HG03097 (cell line): Measurements from ENCODE around the gene DPP6.
"Not testable (repeated sequence)": the region's sequence is repeated elsewhere in the genome, so short reads cannot be mapped to it uniquely, and the experiment has no call there.

ENCODE experiments used
- ATAC-seq: cut with Tn5 transposase; IDR thresholded peaks from one replicate; pipeline ENCODE4 v1.9.1; 2021; ENCODE audit not compliant: unreplicated experiment, low FRiP score

DPP6 gene

DNA sequence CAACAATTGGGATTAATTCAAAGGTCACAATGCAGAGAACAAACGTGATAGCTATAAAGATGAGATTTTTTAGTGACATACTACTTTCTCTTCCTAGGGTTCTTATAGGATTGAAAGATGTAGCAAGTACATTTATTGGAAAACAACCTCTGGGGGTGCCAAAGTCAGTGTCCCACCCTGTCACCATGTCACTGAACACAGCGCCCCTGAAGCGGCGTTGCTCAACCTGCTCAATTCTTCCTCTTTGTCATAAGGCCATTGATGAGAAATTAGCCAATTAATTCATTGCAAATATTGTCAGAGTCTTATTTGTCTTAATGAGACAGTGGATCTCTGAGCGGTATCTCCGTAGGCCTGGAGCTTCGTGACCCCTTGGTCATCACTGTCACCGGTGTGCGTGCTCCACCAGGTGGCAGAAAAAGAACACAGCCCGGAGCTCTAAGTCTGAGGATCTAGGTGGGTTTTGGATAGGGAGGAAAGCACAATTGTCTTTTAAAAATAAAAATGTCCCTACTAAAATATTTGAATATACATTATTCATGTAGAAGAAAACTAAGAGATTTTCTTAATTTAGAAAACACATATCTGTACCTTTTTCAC is 588.2 kb downstream of the DPP6 start:
- no peak for ATAC-seq

GRCh38 chr7:154640917-154641316 is 588.7 kb downstream of the DPP6 start:
- ATAC-seq, result no peak

DNA sequence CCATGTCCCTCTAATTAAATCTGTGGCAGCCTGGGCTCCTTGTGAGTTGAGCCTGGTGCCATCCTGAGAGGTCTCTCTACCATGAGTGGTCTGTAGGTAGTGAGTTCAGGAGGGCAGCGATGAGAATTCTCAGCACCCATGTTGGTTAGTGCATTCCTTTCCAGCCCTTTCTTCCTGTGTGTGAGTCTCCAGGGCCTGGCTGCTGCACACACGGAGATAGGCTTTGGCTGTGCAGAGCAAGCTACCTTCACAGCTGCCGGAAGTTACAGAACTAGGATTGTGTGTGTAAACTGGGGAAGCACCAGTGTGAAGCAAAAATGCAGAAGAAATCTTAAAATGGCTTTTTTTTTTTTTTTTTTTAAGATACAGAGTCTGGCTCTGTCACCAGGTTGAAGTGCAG is 592.2 kb downstream of the DPP6 start:
- no peak for ATAC-seq

DNA sequence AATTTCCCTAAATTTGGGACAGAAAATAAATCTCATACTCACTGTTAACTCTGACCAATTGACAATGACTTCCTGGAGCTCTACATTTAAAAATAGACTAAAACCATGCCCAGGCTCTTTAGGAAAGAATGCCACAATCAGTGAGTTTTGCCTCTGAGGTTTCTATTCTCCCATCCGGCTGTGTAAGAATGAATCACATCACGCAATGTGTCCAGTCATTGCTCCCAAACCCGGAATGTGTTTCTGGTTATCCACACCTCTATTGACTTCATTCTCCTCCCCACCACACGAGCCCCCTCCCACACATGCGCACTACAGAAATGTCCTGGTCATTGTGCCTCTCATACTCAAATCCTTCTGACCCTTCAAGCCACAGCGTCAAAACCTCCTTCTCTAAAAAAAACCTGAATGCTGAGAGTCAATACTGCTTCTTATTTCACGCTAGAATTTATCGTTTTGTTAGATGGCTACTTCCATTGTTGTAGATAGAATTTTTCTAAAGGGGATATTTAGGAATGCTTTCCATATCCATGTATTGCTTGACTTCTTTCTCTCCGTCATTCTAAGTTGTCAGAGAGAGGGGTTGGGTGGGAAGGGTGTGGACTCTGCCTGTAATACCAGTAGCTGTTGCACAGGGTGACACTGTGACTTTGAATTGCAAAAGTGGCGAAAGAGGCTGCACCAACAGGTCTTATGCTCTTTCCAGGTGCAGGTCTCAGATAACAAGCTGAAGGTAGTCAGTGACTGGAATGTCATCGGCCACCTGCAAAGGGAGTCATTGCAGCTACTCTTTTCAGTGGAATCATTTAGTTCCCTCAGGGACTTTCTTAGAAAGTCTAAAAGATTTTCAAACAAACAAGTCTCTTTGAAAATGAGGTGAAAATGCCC is 594.2 kb downstream of the DPP6 start:
- ATAC-seq, result no peak

GRCh38 chr7:154647625-154648024 is 595.4 kb downstream of the DPP6 start:
- ATAC-seq, result no peak

DNA sequence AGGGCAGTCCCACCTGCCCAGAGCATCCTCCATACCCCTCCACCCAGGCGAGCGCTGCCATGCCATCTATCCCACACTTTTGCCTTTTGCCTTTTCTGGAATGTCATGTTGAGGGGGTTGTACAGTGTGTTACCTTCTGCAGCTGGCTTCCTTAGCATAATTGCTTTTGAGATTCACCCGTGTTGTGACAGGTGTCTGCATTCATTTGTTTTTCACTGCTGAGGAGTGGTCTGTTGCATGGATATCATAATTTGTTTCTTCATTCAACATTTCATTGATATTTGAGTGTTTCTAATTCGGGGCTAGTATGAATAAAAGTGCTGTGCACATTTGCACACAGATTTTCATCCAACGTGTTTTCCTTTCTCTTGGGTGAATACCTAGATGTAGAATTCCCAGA is 596.8 kb downstream of the DPP6 start:
- ATAC-seq, result no peak

DNA sequence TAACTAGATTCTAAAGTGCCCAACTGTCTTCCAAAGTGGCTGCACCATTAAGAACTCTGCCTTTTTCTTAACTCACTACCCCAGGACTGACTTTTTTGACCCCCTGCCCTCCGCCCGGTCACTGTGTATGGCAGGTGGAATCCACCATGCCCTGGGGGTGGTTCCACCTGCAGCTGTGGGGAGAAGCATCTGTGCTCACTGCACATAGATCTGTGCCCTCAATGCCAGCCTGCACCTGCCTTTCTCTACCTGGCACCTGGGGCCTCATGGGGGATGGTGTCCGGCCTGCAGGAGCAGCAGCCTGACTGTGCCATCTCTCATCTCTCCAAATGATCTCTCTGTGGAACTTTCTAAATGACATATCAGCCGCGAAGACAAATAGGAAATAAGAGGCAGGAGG is 597.2 kb downstream of the DPP6 start:
- ATAC-seq, result no peak

GRCh38 chr7:154650275-154650674 is 598.1 kb downstream of the DPP6 start:
- no peak for ATAC-seq

DNA sequence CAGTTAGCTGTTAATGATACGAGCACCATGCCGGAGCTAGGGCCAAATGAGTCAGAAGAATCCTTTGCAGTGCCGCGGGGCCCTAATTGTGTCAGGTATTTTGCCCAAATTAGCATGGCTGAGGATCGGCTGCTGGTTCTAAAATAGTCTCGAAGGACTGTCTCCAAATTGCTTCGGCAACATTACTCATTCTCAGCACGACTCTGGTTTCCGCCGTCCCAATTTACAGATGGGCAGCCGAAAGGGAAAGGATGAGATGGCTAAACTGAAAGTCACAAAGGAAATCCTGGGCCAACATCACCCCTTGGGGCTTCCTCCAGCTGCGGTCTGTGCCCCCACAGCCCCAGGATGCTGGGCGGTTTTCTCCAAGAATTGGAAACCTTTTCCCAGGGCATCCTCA is 599.3 kb downstream of the DPP6 start:
- no peak for ATAC-seq

- no peak for ATAC-seq
Observed at GRCh38 chr7:154652564-154652963, 600.4 kb downstream of the DPP6 start.

DNA sequence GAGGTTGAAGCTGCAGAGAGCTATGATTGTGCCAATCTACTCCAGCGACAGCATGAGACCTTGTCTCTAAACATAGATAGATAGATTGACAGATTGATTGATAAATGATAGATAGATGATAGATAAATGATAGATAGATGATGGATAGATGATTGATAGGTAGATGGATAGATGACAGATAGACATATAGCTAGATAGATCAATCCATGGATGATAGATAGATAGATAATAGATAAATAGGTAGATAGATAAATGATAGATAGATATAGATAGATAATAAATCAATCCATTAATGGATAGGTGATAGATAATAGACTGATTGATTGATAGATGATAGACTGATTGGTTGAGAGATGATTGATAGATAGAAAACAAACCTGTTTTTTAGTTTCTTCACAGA is 601.1 kb downstream of the DPP6 start:
- ATAC-seq, result no peak

DNA sequence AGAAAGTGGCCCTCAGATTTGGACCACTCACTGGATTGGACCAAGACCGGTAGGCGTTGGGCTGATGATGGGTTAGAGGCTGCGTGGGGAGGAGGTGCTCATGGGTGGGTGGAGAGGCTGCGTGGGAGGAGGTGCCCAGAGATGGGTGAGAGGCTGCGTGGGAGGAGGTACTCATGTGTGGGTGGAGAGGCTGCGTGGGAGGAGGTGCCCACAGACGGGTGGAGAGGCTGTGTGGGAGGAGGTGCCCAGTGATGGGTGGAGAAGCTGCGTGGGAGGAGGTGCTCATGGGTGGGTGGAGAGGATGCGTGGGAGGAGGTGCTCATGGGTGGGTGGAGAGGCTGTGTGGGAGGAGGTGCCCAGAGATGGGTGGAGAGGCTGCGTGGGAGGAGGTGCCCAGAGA is 604.4 kb downstream of the DPP6 start:
- no peak for ATAC-seq

- no peak for ATAC-seq
Observed at GRCh38 chr7:154666768-154667167, 614.6 kb downstream of the DPP6 start.

GRCh38 chr7:154672659-154673415 is 620.6 kb downstream of the DPP6 start:
- no peak for ATAC-seq

DNA sequence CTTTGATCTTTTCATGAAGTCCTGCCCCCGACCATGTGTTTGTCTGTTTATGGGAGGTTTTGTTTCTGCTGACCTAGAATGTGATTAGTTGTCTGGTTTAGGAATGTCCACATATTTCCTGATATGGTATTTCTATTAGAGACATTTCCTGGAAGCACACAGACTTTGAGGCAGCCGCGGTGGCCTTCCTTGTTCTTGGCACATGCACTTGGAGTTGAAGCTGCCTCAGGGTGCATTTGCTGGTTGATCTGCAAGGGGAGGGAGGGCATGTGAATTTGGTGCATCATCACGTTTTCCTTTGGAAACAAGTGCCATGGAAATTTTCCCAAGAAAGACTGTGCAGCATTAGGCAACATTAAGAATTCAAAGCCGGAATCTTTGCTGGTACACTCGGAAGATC is 622.0 kb downstream of the DPP6 start:
- ATAC-seq, result no peak

GRCh38 chr7:154675560-154675959 is 623.4 kb downstream of the DPP6 start:
- no peak for ATAC-seq

- ATAC-seq, result not testable (repeated sequence)
Observed at GRCh38 chr7:154676033-154676421, 623.8 kb downstream of the DPP6 start.

GRCh38 chr7:154676422-154677073 is 624.4 kb downstream of the DPP6 start:
- ATAC-seq, result no peak

DNA sequence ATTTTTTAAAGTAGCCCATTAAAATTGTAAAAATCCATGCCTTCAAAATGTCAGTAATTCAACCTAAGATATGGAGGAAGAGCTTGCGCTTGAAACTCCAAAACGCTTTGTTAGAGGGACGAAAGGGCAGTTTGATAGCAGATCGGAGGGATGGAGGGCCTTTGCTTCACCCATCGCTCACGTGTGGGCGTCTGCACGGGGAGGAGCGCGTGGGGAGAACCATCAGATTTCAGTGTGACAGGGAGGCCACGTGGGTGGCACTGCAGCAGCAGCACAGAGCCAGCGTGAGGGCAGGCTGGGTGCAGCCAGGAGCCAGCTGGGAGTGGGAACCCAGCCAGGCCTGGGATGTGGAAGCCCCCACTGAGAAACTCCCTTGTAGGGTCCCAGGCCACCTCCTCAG is 625.3 kb downstream of the DPP6 start:
- ATAC-seq, result no peak

GRCh38 chr7:154678001-154678550 is 625.9 kb downstream of the DPP6 start:
- not testable (repeated sequence) for ATAC-seq
